ENCODE results near the gene CYP26B1. TPM values are rescaled to one million over a fixed set of nuclear protein-coding genes. Genes with fewer than 3 reads are reported as not detected.

Gene CYP26B1
- total RNA-seq, 3 donors from 2014 or later: 0.82 to 9.5 (median 2.5) TPM

- no peak for DNase-seq
Measured at GRCh38 chr2:72132981-72133720, 14.5 kb downstream of the CYP26B1 start.

GRCh38 chr2:72131916-72132841 lies 15.5 kb downstream of the CYP26B1 start:
- intact Hi-C loops (cut with DNase I, micrococcal nuclease): no loop called here
- H3K9me3 ChIP-seq: no peaks in the 10 kb centered on the region
- no peak overlapping the region for H3K4me3 ChIP-seq
- no peak for TF ChIP-seq CTCF (IDR thresholded peaks at IDR 0.05)
- no peaks in the 10 kb centered on the region for H3K4me1 ChIP-seq (ENCODE audit: low read depth)
- DNase-seq: no peak
- no peaks in the 10 kb centered on the region for H3K36me3 ChIP-seq (ENCODE audit: low read depth)
- ATAC-seq: no peak

More at GRCh38 chr2:72132981-72133720, 14.5 kb downstream of the CYP26B1 start:
- H3K36me3 ChIP-seq (ENCODE audit: low read depth): no peaks in the 10 kb centered on the region
- no peak overlapping the region for H3K4me3 ChIP-seq
- no peak for ATAC-seq
- H3K4me1 ChIP-seq (ENCODE audit: low read depth): peaks cover 6% of the 10 kb centered on the region
- intact Hi-C loops (cut with DNase I, micrococcal nuclease): no loop called here
- TF ChIP-seq CTCF (IDR thresholded peaks at IDR 0.05): no peak
- no peaks in the 10 kb centered on the region for H3K9me3 ChIP-seq

- intact Hi-C loops (cut with DNase I, micrococcal nuclease): no loop called here
- DNase-seq: no peak
- no peak overlapping the region for H3K4me3 ChIP-seq
- H3K4me1 ChIP-seq (ENCODE audit: low read depth): no peaks in the 10 kb centered on the region
- H3K9me3 ChIP-seq: no peaks in the 10 kb centered on the region
- ATAC-seq: no peak
- no peak for TF ChIP-seq CTCF (IDR thresholded peaks at IDR 0.05)
- H3K36me3 ChIP-seq (ENCODE audit: low read depth): no peaks in the 10 kb centered on the region
Measured at GRCh38 chr2:72131371-72131891, 16.2 kb downstream of the CYP26B1 start.

- no peaks in the 10 kb centered on the region for H3K4me1 ChIP-seq (ENCODE audit: low read depth)
- no peak overlapping the region for H3K4me3 ChIP-seq
- intact Hi-C loops (cut with DNase I, micrococcal nuclease): no loop called here
- no peaks in the 10 kb centered on the region for H3K36me3 ChIP-seq (ENCODE audit: low read depth)
- DNase-seq (no peak), ATAC-seq (no peak)
- TF ChIP-seq CTCF (IDR thresholded peaks at IDR 0.05): no peak
- no peaks in the 10 kb centered on the region for H3K9me3 ChIP-seq
Measured at GRCh38 chr2:72130659-72131360, 16.9 kb downstream of the CYP26B1 start.

GRCh38 chr2:72129681-72130340 lies 17.9 kb downstream of the CYP26B1 start:
- TF ChIP-seq CTCF (IDR thresholded peaks at IDR 0.05): no peak
- H3K9me3 ChIP-seq: no peaks in the 10 kb centered on the region
- ATAC-seq (no peak), DNase-seq (no peak)
- no peaks in the 10 kb centered on the region for H3K36me3 ChIP-seq (ENCODE audit: low read depth)
- intact Hi-C loops (cut with DNase I, micrococcal nuclease): no loop called here
- H3K4me1 ChIP-seq (ENCODE audit: low read depth): no peaks in the 10 kb centered on the region
- H3K4me3 ChIP-seq: no peak overlapping the region
